DMS 273 treated with DMSO at 0.1 percent for 48 hours (cell line): ENCODE measurements around the gene HTT.
"Not testable (repeated sequence)": the region's sequence is repeated elsewhere in the genome, so short reads cannot be mapped to it uniquely, and the experiment has no call there.

ENCODE experiments used
- DNase-seq: peaks from one replicate; lab custom pipeline; 2025; lab: John Stamatoyannopoulos, UW

HTT gene

DNA sequence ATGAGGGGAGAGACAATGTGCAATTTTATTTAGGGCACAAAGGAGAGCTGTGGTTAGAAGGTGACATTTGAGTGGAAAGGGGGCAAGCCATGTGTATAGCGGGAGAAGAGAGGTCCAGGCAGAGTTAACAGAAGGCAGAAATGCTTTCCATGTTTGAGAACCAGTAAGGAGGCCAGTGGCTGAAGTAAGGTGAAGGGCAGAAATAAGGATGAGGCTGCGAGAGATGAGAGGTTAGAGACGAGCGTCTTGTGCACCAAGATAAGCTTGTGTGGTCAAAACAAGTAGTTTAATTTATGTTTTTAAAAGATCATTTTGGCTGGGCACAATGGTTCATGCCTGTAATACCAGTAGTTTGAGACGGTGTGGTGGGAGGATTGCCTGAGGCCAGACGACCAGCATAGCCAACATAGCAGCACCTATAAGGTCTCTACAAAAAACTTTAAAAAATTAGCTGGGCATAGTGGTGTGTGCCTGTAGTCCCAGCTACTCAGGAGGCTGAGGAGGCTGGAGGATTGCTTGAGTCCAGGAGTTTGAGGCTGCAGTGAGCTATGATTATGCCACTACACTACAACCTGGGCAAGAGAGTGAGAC, 8.5 kb downstream of the HTT start:
- no peak for DNase-seq

DNA sequence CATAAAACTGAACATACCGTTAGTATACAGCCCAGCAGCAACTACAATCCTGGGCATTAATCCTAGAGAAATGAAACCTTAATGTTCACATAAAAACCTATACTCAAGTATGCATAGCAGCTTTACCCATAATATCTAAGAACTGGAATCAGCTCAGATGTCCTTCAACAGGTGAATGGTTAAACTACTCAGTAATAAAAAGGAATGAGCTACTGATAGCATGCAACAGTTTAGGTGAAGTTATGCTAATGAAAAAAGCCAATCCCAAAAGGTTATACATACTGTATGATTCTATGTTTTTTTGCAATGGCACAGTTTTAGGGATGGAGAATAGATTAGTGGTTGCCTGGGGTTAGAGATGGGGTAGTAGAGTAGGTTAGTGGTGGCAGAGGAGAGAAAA, 9.3 kb downstream of the HTT start:
- DNase-seq: no peak

DNA sequence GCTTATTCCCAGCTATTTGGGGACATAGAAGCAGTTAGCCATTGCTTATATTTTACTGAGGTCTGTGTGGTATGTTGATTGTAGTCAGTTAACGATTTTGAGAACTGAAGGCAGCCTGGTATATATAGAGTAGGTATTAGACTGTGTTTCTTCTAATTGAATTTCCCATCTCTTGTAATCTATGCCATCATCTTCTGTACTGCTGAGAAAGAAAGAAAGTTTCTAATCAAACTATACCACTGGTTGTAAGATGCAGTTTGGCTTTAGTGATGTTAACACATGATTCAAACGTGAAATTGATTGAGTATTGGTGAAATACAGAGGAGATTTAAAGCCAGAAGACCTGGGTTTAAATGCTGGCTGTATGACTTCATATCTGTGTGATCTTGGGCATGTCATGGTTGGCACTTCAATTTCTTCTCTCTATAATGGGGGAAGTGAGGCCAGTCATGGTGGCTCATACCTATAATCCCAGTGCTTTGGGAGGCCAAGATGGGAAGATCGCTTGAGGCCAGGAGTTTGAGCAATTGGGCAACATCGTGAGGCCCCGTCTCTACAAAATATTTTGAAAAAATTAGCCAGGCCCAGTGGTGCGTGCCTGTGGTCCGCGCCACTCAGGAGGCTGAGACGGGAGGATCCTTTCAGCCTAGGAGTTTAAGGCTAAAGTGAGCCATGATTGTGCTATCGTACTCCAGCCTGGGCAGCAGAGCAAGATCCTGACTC, 11.6 kb downstream of the HTT start:
- no peak for DNase-seq

DNA sequence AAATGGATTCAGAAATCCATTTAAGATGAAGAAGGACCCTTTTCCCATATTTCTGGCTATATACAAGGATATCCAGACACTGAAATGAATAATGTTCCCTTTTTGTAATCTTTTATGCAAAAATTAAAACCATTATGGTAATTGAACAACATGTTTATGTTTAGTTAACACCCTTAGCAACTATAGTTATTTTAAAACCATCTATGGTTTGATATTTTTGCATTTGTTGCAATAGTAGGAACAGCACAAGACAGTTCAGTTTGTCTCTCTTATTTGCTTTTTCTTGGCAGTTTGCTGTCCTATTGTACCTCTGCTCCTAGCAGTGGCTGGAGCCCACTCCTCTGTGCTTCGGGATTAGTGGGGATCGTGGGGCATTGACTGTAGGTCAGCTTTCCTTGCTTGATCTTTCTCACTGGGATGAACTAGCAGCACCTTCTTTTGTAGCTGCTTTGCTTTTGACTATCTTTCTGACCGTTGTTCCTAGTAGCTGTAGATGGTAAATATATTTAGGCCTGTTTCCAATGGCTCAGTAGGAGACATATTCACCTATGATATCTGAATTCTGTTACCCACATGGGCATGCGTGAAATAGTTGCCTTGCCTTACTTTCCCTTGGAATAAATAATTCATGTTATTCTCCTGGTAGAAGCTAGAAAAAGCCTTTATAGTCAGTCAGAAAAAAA, 12.8 kb downstream of the HTT start:
- no peak for DNase-seq

DNA sequence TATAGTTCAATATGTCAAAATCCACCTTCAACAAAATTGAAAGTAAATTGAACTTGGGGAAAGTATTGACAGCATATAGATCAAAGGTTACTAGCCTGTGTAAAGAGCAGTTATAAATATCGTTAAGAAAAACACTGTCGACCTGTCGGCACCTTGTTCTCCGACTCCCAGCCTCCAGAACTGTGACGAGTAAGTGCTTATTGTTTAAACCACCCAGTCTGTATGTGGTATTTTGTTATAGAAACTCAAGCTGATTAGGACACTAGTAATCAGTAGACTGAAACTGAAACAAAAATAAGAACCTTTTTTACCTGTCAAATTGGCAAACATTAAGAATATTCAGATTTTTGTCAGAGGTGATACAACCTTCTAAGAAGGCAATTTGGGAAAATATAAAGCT, 17.0 kb downstream of the HTT start:
- no peak for DNase-seq

DNA sequence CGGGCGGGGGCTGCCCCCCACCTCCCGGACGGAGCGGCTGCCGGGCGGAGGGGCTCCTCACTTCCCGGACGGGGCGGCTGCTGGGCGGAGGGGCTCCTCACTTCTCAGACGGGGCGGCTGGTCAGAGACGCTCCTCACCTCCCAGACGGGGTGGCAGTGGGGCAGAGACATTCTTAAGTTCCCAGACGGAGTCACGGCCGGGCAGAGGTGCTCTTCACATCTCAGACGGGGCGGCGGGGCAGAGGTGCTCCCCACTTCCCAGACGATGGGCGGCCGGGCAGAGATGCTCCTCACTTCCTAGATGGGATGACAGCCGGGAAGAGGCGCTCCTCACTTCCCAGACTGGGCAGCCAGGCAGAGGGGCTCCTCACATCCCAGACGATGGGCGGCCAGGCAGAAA, 20.2 kb downstream of the HTT start:
- DNase-seq: not testable (repeated sequence)

DNA sequence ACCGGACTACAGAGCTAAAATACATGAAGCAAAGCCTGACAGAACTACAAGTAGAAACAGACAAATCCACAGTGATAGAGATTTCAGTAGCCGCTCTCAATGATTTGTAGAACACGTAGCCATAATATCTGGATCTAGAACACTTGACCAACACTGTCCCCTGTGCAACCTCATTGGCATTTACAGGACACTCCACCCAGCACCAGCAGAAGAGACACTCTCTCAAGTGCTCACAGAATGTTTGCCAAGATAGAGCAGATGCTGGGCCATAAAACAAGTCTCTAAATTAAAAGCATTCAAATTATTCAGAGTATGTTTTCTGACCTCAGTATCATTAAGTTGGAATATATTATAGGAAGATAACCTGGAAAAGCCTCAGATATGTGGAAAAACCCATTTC, 21.7 kb downstream of the HTT start:
- DNase-seq: no peak

DNA sequence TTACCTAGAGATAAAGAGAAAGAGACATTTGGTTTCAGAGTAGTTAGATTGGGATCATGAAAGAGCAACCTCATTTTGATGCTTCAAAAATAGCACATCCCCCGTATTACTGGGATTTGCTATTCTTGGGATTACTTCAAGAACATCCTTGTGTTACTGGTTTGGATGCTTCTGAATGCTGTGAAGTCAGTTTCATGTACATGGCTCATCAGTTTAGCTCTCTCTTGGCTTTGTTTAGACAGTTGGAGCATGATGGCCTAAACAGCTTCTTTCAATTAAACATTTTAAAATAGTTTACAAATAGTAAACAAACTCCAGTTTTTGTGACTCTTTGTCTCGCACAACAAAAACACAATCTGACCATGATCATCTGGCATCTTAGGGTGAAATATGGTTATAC, 23.9 kb downstream of the HTT start:
- DNase-seq: no peak

DNA sequence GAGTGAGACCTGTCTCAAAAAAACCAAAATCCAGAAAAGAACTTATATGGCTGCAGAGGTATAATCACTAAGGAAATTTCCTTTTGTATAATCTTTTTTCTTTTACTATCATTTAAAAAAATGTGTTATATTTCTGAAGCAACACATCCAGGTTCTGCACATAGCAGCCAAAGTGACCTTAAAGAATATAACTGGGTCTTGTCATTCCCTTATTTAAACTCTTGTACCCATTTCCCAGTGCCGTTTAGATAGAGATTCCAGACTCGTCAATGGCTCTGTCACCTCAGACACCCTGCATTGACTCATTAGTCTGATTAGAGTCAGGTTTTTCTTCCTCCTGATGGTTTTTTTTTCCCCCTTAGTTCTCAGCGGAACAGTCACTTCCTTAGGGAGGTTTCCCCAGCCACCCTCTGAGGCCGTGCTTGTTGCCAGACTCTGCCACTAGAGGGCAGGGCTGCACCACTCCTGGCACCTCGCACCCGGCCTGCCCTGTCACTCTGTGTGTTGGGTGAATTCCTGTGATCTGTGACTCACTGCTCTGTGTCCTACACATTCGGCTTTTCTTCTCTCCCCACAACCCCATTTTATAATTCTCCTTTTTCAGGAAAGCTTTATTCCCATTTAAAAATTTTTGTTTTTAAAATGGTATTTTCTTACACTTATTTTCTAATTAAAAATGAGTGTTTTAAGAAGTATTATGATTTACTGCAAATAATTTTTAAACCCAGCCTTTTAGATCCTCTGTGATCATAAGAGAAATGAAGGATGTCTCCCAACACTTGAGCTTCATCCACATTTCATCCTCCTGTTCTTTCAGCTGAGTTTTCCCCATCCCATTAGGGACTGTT, 32.1 kb downstream of the HTT start:
- no peak for DNase-seq

DNA sequence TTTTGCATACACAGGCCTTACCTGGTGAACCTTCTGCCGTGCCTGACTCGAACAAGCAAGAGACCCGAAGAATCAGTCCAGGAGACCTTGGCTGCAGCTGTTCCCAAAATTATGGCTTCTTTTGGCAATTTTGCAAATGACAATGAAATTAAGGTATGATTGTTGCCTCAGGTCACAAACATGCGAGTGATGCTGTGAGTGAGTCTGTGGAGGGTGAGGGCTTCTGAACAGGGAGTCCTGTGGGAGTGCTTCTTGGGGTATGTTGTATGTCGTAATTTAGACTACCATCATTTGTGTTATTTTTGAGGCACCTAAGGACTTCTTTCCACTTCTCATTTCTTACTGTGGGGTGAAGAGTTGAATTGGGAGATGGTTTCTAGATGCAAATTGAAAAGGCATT, 32.8 kb downstream of the HTT start:
- no peak for DNase-seq

DNA sequence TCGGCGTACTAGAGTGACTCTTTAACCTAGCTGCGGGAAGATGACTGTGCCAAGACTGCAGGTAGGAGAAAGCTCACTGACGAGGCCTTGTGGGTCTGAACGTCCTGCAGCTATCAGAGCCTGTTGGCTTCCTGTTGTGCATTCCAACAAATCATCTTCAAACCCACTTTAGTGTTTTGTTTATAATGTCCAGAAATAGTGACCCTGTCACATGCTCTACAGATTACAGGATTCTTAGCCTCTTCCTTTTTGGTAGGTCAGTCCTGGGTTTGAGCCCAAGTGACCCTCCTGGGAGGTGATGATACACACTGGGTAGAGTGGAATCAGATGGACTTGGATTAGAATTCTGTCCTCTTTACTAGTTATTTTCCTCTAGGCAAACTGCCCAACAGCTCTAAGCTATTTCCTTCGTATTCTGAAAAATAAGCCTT, 33.2 kb downstream of the HTT start:
- DNase-seq: no peak

DNA sequence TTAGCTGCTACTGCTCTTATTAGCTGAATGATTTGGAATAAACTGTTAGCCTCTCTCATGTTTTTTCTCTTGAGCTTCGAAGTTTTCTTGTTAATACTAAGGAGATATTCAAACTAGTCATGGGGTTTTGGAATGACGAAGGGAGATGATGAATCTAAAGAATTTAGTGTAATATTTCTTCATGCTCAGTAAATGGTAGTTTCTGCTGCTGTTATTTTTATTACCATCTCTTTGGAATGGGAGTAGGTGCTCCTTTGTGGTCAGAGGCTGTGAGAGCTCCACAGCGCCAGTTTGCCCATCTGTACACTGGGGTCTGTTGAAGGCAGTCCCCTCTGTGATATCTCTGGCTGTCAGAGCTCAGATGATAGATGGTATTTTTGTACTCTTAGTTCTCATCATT, 33.7 kb downstream of the HTT start:
- DNase-seq: no peak

DNA sequence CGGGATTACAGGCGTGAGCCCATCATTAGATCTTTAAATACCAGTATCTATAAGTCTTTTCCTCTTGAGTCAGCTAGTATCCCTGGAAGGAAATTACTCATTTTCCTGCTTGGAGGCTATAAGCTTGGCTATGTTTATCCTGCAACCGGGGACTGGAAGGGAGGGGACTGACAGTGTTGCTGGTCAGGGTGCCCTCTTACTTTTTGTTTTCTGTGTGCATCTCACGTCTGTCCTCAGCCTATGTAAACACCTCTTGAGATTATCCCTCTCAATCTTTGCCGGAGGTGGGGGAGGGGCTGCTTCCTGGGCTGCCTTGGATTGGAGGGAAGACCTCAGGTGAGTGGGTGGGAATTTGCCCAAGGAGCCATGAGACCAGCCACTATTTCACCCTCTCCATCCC, 37.0 kb downstream of the HTT start:
- no peak for DNase-seq

DNA sequence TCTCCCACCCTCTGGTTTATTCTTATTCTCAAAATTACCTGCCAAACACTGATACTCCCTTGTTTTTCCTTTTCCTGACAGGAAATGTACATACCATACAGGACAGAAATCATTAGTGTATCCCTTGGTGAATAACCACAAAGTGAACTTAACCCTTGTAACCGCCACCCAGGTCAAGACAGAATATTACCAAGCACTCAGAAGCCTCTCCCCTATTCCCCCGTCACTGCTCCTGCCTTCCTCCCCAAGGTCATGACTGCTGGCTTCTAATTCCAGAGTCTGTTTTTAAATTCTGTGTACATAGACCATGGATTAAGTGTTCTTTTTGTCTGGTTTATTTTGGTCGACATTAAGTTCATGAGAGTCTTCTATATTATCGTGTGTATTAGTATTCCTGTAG, 37.7 kb downstream of the HTT start:
- no peak for DNase-seq

DNA sequence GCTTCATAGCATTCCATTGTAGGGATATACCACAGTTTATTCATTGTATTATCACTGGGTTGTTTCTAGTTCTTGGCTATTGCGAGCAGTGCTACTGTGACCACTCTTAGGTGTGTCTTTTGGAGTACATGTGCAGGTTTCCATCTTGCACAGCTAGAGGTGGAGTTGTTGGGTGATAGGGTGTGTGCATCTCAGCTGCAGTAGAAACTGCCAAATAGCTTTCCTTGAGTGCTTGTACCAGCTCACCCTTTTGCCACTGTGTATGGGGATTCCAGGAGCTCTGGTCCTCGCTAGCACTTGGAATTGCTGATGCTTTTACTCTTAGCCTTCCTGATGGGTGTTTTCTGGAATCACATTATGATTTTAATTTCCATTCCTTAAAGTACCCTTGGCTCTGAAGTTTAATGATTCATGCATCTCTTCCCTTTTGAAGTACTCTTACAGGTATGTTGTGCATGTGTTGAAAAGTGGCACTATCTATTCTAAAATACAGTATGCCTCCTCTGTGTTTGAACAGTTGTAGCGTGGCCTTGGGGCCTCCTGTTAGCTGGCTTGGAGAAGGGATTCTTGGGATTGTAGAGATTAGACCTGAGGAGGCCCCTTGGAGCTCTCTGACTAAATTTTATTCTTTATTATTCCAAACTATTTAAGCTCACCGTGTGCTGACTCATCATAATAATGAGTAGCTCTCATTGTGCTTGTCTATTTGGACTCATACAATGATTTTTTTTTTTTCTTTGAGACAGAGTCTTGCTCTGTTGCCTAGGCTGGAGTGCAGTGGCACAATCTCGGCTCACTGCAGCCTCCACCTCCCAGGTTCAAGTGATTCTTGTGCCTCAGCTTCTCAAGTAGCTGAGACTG, 38.4 kb downstream of the HTT start:
- no peak for DNase-seq

DNA sequence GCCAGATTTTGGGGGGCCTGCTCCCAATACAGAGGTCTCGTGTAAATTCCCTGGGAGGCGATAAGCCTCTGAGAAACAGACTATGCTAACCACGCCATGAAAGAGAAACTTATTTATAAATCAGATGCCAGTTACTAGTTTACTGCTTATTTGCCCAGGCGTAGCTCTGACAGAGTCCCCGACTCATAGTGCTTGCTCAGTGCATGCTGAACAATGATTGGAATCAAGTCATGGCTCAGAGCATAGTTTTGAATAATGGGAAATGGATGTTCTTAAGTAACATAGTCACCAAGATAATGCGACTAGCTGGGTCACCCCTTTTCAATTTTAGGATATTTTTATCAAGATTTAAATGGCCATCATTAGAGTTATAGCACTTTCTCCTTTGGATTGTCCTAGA, 39.9 kb downstream of the HTT start:
- DNase-seq: no peak

DNA sequence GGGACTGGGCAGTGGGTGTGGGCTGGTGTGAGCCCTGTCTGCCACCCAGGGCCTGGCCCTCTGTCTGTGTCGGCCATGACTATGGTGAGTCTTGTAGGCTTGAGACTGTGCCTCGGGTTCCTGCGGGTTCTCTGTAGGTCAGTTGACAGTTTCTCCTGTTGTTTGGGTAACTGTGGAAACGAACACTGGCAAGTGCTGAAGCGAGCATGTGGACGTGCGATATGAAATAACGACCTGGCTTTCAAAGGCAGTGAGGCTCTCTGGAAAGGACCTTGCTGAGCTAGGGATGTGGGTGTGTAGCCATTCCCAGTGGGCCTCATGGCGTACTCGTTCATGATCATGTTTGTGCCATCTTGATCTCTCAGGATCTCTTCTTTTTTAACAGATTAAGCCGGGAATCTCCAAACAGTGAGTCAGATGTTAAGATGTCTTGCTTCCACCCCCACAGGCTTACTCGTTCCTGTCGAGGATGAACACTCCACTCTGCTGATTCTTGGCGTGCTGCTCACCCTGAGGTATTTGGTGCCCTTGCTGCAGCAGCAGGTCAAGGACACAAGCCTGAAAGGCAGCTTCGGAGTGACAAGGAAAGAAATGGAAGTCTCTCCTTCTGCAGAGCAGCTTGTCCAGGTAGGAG, 41.3 kb downstream of the HTT start:
- peak; percentile 2 for DNase-seq

DNA sequence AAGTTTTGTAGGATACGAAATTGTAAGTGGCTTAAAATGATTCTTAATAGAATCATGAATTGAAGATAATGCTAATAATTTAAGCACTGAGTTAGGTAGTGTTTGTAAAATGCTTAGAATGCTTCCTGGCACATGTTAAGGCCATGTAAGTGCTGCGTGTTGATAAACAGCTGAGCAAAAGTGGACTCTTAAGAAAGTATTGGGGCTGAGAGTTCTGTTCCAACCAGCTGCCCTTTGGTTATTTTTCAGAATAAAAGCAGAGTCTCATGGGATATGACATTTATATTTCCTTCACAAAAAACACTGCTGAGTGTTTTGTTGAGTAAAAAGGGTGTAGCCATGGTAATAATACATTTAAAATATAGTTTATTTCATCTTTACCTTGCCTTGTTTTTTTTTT, 42.5 kb downstream of the HTT start:
- no peak for DNase-seq

DNA sequence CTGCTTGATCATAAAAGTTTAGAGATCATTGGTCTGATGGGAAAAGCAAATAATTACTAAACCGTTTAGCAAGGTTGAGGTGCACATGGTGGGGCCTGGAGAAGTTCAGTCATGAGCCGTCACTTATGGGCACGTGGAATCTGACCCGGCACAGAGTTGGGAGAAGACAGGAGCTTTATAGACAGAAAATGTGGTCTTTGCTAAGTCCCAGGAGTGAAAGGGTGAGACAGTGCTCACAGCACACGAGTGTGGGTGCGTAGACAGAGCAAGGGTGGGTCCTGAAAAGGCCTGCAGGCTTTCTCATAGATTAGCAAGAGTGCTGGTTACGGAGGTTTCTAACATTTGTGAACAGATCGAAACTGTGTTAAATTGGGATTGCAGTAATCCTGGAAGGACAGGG, 43.8 kb downstream of the HTT start:
- no peak for DNase-seq

DNA sequence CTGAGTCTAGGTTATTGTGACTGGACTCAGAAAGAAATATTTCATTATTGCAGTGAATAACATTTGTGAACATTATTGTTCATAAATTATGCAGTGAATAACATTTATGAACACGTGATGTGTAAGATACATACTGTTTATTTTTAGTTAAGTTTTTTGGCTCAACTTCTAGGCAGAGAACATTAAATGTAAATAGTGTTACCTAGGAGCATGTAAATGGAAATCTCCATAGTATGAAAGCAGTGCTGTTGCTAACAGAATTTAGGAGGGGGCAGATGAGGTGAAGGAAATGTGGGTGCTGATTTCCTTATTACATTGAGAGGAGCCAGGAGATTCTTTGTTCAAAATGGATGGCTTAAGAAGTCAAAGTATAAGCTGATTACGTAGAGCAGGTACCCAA, 45.0 kb downstream of the HTT start:
- DNase-seq: no peak

DNA sequence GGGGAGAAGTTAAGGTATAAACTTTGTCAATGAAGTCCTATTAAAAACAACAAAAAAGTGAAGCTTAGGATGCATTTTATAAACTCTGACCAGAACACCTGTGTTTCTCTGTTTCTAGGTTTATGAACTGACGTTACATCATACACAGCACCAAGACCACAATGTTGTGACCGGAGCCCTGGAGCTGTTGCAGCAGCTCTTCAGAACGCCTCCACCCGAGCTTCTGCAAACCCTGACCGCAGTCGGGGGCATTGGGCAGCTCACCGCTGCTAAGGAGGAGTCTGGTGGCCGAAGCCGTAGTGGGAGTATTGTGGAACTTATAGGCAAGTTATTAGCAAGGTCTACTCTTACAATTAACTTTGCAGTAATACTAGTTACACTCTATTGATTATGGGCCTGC, 46.6 kb downstream of the HTT start:
- no peak for DNase-seq
